Mesothelial cell of epicardium (in vitro differentiated cells): ENCODE data around the gene TP73. TPM values are rescaled to one million over a fixed set of nuclear protein-coding genes. Genes with fewer than 3 reads are reported as not detected.

Experiments
- DNase-seq, 2 experiments: peaks; one replicate each; pipeline ENCODE4 v3.0.0; 2021; ENCODE audit warnings: low spot score in 2 of 2; ENCODE audit not compliant: unreplicated experiment in 2 of 2
- H3K27ac Mint-ChIP-seq: 2 replicates; pipeline ENCODE4 v1.8.0; 2021; ENCODE audit warnings: mixed read lengths
- H3K27me3 Mint-ChIP-seq: 2 replicates; pipeline ENCODE4 v1.8.0; 2021; ENCODE audit warnings: low read depth, mixed read lengths
- H3K36me3 Mint-ChIP-seq: 2 replicates; pipeline ENCODE4 v1.8.0; 2021; ENCODE audit warnings: mixed read lengths
- H3K4me1 Mint-ChIP-seq: 2 replicates; pipeline ENCODE4 v1.8.0; 2021; ENCODE audit warnings: mixed read lengths
- H3K4me3 Mint-ChIP-seq: 2 replicates; pipeline ENCODE4 v1.8.0; 2021; ENCODE audit warnings: mild to moderate bottlenecking, moderate library complexity, mixed read lengths
- H3K9me3 Mint-ChIP-seq: 2 replicates; pipeline ENCODE4 v1.8.0; 2021; ENCODE audit warnings: mixed read lengths
- CTCF ChIP-seq: fragments of 200-600 bp; sonication (generic); IDR thresholded peaks from one replicate; pipeline ENCODE4 v1.5.0; 2021; ENCODE audit warnings: antibody characterized with exemption; ENCODE audit not compliant: unreplicated experiment
- total RNA-seq: library from RNA; stranded (reverse); gene quantifications from 3 replicates; pipeline ENCODE4 v1.2.1, GENCODE V29; 2021

The TP73 gene
- total RNA-seq, 1 donor from 2014 or later = 1.4 TPM

GRCh38 chr1:3662080-3662671 lies 9.9 kb downstream of the TP73 start:
- no peak for TF ChIP-seq CTCF
- Mint-ChIP-seq H3K9me3 (no peaks in the 10 kb centered on the region), H3K4me3 (no peak overlapping the region), H3K4me1 (peaks cover 6% of the 10 kb centered on the region), H3K36me3 (no peaks in the 10 kb centered on the region), H3K27ac (no peak overlapping the region), H3K27me3 (peaks cover 67% of the 10 kb centered on the region)
- no peak for DNase-seq

GRCh38 chr1:3663999-3664699 lies 11.8 kb downstream of the TP73 start:
- H3K4me1 Mint-ChIP-seq = peaks cover 8% of the 10 kb centered on the region
- no peaks in the 10 kb centered on the region for H3K9me3 Mint-ChIP-seq
- no peak for DNase-seq
- peaks cover 57% of the 10 kb centered on the region for H3K27me3 Mint-ChIP-seq
- no peak for TF ChIP-seq CTCF
- H3K27ac Mint-ChIP-seq = no peak overlapping the region
- H3K36me3 Mint-ChIP-seq = no peaks in the 10 kb centered on the region
- H3K4me3 Mint-ChIP-seq = no peak overlapping the region

GRCh38 chr1:3664700-3665375 lies 12.5 kb downstream of the TP73 start:
- no peak for DNase-seq
- peaks cover 8% of the 10 kb centered on the region for H3K4me1 Mint-ChIP-seq
- no peak for TF ChIP-seq CTCF
- no peaks in the 10 kb centered on the region for H3K36me3 Mint-ChIP-seq
- peaks cover 57% of the 10 kb centered on the region for H3K27me3 Mint-ChIP-seq
- H3K9me3 Mint-ChIP-seq = no peaks in the 10 kb centered on the region
- H3K4me3 Mint-ChIP-seq = no peak overlapping the region
- H3K27ac Mint-ChIP-seq = no peak overlapping the region

GRCh38 chr1:3668148-3668547 lies 15.8 kb downstream of the TP73 start:
- H3K27ac Mint-ChIP-seq = no peak overlapping the region
- no peaks in the 10 kb centered on the region for H3K36me3 Mint-ChIP-seq
- peaks cover 11% of the 10 kb centered on the region for H3K4me1 Mint-ChIP-seq
- no peaks in the 10 kb centered on the region for H3K9me3 Mint-ChIP-seq
- no peak for TF ChIP-seq CTCF
- H3K27me3 Mint-ChIP-seq = peaks cover 61% of the 10 kb centered on the region
- H3K4me3 Mint-ChIP-seq = no peak overlapping the region
- no peak for DNase-seq

- DNase-seq = no peak
- TF ChIP-seq CTCF = no peak
- Mint-ChIP-seq H3K9me3 (no peaks in the 10 kb centered on the region), H3K27me3 (peaks cover 63% of the 10 kb centered on the region), H3K4me3 (no peak overlapping the region), H3K27ac (no peak overlapping the region), H3K36me3 (no peaks in the 10 kb centered on the region), H3K4me1 (peaks cover 15% of the 10 kb centered on the region)
Measured at GRCh38 chr1:3668585-3669300, 16.4 kb downstream of the TP73 start.
